Gastrocnemius medialis (tissue), 4 donors: ENCODE results near the gene ETV6.

Source experiments
- CTCF ChIP-seq, 5 experiments: fragments of 450-650 bp in 3 of 5; fragments of 200-600 bp in 2 of 5; sonication (generic) in 2 of 5; IDR thresholded peaks in 4 of 5; conservative IDR thresholded peaks in 1 of 5; 1 replicate in 4 of 5; 2 replicates in 1 of 5; pipeline ENCODE4 v1.5.1; 2016 to 2019; ENCODE audit warnings: antibody characterized with exemption in 5 of 5, mild to moderate bottlenecking in 3 of 5, moderate library complexity in 3 of 5
- POLR2A ChIP-seq, 2 donors: fragments of 450-650 bp; IDR thresholded peaks; one replicate each; pipeline ENCODE4 v1.6.1; 2017; ENCODE audit warnings: antibody characterized with exemption in 2 of 2, mild to moderate bottlenecking in 2 of 2, moderate library complexity in 2 of 2

DNA sequence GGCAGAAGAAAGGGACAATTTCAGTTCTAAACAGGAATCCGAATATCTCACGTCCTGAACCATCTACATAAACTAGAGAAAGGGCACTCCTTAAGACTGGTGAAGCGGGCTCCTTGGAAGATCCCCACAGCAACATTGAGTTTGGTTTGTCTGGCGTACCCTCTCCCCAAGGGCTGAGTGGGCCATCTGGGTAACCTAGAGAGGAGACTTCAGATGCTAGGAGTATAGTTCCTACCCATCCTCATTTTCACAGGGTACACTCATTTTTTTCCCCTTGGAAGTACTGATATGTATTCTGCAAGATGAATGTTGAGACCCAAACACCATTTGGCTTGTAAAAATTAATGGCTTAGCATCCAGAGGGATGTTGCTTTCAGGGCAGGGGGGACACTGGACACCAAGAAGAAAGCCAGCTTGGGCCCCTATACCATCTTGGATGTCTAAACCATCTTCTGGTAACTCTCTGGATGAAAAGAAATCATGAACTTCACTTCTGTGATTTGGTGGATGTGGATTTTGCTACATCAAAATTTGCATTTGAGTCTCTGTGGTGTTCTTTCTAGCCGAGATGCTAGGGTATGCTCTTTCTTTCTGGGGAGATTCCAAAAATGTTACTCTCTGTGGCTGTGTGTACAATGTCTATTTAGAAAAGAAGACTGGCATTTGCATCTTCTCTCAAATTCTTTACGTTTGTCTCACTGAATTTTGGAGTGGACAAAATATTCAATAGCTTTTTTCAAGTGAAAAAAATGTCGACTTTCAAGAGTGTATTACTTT is 97.7 kb downstream of the ETV6 start:
- TF ChIP-seq POLR2A (IDR thresholded peaks at IDR 0.05) (no peak), CTCF (IDR thresholded peaks at IDR 0.05 in 4 of 5, conservative IDR thresholded peaks at IDR 0.05 in 1 of 5) (no peak)
